Hypothalamus (tissue), 51 donors: ENCODE data around the gene PEA15.

Experiments
- DNase-seq, 51 donors: peaks; one replicate each; lab custom pipeline; 2025; lab: John Stamatoyannopoulos, UW

The PEA15 gene

GRCh38 chr1:160178731-160179130 is 26.5 kb upstream of the PEA15 start:
- no peak for DNase-seq

DNA sequence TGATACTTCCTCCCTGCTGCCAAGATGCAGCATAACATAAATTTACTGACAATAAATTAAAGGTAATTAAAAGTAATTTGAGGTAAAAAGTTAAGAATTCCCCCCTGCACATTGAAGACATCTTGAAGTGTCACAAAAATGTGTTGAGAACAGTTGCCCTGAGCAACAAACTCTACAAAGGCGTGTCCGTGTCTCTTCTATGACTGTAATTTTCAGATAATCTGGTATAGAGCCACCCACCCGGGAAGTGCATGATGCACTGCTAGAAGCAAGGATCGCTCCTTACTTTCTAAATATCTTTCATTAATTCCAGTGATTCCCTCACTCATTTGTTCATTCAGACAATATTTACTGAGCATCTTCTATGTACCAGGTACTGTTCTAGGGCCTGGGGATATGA is 25.8 kb upstream of the PEA15 start:
- DNase-seq = no peak

DNA sequence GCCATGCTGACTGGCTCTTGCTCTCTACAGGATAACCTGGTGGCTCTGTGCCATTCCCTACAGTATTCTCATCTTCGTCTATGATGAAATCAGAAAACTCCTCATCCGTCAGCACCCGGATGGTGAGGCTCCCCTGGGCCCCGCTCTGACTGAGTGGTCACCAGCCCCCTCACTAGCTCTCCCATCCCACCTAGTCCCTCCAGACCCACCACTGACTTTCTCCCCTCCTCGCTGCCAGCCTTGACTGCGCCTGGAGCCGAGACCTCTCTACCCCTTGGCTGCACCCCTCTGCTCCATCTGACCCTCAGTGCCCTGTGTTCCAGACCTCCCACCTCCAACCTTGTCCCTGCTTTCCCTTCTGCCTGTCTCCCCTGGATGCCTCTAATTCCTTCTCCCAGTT is 18.9 kb upstream of the PEA15 start:
- DNase-seq = no peak

DNA sequence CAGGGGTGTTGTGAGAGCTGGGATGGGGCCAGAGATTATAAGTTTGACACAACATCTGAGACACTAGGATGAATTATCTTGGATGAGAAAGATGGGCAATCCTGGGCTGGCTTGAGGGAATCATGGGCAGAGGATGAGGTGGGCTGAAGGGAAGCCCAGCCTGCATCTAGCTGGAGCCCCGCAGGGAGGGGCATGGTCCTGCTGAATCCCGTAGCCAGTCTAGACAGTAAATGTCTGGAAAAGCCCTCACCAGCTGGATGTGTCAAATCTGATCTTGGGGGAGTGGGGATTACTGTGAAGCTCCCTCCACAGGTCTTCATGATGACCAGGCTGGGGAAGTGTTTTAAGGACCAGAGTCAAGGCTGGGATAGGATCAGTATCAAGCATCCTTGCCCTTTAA is 18.5 kb upstream of the PEA15 start:
- no peak for DNase-seq

DNA sequence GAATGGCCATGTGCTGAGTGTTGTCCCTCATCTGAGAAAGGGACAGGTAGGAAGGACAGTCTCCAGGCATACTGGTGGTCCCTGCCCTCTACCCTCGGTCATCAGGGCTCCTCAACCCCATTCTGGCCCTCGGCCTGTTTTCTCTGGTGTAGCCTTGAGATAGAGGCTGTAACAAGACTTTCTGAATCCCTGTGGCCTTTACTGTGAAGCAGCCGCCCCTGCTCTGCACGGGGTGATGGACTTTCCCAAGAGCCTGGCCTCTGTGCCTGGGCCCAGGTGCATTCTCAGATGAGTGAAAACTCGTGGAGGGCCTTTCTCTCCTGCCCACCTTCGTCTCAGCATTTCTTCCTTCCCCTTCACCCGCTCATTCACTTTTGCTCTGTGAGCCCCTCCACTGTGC is 17.8 kb upstream of the PEA15 start:
- DNase-seq = no peak

DNA sequence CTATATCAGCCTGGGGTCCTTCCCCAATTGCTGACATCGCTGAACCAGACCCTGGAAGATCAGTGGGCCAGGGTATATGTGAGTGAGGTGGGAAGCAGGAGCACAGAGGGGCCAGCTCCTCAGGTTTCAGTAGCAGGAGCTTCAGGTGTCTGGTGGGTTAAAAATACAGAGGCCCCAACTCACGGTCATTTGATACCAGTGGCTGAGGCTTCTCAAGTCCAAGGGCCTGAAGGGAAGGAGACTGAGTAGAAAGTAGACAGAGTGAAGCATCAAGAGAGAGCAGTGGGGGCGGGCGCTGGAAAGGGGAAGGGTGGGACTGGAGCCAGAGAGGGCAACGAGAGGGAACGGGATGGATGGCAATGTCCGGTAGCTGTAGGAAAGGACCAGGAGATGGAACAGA is 16.8 kb upstream of the PEA15 start:
- no peak for DNase-seq

- DNase-seq = peak in 21 of 51 donors; percentile 5 to 33 (median 20)
Measured at GRCh38 chr1:160189649-160190625, 15.2 kb upstream of the PEA15 start, which contains the start of gene CASQ1. CASQ1 (plus strand) TSS chr1:160190575; CDS start chr1:160190752, 177 bp downstream.

DNA sequence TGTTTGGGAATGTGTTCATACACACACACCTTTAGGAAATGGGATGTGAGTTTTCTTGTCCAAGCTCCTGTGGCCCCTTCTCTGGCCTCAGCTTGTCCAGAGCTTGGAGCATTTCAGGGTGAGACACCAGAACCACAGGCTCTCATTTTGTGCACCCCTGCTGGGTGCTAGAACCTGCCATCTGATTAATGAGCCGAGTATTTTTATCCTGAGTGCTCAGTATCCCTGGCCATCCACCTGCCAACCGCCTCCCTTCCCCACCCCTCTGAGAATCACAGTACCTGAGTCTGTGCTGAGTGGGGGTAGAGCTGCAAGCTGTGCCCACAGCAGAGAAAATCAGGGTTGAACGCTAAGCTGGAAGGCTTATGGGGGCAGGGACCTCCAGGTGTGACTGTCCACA is 13.4 kb upstream of the PEA15 start:
- DNase-seq = no peak

- no peak for DNase-seq
Measured at GRCh38 chr1:160192234-160192633, 12.9 kb upstream of the PEA15 start.

- DNase-seq = peak; percentile 20 to 89 (median 73)
Measured at GRCh38 chr1:160193091-160193819, 11.9 kb upstream of the PEA15 start.

DNA sequence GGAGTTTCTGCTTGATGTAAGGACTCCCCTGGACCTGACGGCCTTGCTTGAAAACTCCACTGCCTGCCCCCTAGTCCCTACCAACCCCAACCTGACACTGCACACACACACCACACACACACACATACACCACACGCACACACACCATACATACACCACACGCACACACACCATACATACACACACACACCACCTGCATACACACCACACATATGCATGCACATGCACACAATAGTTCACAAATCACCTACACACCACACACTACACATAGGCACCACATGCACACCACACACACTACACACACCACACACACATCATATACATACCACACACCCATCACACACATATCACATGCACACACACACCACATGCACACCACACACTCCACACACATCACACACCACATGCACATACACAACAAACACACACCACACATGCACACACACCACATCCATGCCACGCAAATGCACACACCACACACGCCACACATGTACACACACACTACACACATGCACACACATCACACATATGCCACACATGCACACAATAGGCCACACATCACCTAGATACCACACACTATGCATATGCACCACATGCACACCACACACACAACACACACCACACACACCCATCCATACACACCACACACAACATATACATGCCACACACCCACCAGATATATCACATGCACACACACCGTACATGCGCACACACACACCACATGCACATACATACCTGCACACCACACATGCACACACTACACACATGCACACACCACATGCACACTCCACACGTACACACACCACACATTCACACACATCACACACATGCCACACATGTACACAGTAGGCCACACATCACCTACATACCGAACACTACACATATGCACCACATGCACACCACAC is 11.1 kb upstream of the PEA15 start:
- DNase-seq = no peak

DNA sequence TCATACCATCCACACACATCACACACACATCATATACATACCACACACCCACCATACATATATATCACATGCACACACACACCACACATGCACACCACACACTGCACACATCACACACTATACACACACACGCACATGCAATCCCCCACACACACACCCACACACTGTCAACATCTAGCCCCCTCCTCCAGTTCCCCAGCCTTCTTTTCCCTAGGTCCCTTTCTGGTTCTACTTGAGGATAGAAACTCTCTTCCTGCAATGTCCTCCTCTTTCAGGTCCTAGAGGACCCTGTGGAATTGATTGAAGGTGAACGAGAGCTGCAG is 10.5 kb upstream of the PEA15 start:
- DNase-seq = no peak

DNA sequence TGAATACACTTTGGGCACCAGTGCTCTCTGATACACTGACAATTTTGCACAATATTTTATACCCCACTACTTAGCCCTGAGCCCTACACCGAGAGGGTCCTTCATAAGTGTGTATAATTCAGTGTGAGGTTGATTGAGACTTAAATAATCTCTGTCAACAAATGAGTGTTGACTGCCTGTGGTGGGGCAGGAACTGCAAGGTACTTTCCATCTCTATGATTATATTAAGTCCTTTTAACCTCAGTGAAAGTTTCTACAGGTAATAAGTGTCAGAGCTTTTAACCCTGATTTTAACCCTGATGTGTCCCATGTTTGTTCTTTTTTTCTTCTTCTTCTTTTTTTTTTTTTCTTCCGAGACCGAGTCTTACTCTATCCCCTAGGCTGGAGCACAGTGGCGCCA is 9.0 kb upstream of the PEA15 start:
- no peak for DNase-seq

DNA sequence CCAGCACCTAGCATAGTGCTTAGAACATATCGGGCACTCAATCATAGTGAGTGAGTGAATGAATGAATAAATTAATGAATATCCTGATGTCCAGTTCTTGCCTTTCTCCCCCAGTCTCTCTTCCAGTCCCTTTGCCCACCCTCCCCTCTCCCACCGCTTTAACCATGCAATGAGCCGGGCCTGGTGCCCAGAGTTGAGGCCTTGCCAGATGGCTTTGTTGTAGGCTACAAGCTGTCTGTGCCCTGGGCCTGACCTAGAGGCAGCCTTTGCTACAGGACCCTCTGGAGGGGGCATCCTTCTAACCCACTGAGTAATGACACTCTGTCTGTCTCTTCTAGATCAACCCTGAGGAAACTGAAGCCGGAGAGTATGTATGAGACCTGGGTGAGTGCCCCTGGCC is 8.0 kb upstream of the PEA15 start:
- DNase-seq = peak in 19 of 51 donors; percentile 6 to 48 (median 17)

- no peak for DNase-seq
Measured at GRCh38 chr1:160200786-160201185, 4.4 kb upstream of the PEA15 start.

- DNase-seq = peak in 9 of 51 donors; percentile 14 to 72 (median 31)
Measured at GRCh38 chr1:160204526-160205241, 500 bp upstream of the PEA15 start.

DNA sequence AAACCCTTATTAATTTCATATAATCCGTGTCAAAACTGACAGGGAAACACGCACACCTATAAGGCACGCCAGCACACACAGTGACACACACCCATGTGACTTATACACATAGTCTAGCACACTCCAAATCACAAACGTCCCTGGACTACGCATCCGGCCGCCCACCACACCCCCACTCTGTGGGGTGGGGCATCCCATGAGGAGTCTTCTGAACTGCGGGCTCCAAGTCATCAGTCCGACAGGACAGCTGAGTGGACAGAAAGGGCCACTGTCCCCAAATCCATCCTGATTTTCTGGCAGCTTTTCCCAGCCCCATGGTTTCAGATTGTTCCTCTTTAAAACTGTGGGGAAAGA is 829 bp downstream of the PEA15 start:
- DNase-seq = peak in 12 of 51 donors; percentile 17 to 75 (median 42)

DNA sequence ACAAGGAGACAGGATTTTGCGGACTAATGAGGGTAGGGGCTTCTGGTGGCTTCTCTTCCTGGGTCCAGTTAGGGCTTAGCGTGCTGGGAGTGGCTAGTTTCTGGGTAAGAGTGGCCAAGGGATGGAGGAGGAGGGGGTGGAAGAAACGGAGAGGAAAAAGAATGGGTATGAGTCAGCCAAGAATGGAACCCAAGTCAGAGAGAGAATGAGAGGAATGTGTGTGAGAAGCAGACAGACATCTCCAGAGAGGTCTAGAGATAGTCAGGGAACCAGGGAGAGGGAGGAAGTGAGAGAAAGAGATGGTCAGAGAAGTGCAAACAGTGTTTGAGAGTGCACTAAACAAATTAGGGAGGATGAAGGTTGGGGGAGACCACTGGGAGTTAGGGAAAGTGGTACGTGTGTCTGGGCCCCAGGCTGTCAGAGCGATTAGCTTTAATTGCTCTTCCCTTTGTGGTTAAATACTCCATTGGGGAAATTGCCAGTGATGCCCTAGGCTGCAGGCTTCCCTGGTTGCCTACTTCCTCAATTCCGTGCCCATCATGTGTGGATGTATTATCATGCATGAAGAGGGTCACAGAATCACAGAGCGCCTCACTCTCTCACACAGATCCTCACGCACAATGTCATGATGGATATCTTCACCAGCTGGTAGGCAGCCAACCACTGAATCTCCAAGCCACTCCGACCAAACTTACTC is 1.4 kb downstream of the PEA15 start:
- peak in 4 of 51 donors; percentile 8 to 64 (median 32) for DNase-seq

GRCh38 chr1:160207118-160207650 is 2.0 kb downstream of the PEA15 start:
- DNase-seq = peak in 2 of 51 donors; percentile 8 to 15
